HG02642 (cell line): Measurements from ENCODE around the gene NRN1.
"Not testable (repeated sequence)": the region's sequence is repeated elsewhere in the genome, so short reads cannot be mapped to it uniquely, and the experiment has no call there.

Experiments
- ATAC-seq: cut with Tn5 transposase; IDR thresholded peaks from one replicate; pipeline ENCODE4 v1.9.1; 2021; ENCODE audit warnings: mild to moderate bottlenecking; ENCODE audit not compliant: unreplicated experiment, poor library complexity

NRN1 gene

DNA sequence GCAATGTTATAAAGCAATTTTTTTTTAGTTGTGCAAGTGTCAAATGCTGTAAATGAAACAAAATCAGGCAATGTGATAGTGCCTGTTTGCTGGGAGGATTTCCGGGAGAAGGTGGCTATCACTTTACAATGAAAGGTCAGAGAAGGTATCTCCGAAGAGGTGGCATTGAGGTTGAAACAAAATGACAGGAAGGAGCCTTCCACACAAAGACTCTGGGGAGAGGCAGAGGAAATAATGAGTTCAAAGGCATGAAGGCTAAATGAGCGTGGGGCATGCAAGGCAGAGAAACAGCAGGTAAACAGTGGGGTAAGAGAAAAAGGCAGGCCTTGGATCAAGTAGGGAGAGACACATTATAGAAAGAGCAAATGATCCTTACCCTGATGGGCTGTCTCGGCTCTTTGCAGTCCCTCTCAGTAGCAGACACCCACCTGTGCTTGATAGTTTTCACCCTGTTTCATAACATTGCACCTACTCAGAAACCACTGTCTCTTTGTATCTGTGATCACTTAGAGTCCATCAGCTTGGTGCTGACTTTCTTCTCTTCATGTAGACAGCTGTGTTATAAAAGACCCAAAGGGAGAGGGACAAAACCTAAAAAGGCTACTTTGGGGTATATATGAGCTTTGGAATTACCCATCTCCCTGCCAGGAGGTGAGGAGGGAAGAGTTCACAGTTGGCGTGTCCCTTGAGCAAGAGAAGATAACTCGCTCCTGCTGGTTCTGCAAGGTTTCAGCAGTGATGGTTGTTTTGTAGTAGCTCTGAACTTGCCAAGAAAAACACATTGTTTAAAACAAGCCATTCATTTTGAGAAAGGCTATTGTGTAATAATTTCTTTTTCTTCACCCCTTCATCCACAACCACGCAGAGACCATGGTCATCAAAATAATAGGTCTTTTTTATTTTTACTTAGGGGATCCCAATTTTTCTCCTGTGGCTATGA is 22.3 kb downstream of the NRN1 start:
- ATAC-seq, result no peak

DNA sequence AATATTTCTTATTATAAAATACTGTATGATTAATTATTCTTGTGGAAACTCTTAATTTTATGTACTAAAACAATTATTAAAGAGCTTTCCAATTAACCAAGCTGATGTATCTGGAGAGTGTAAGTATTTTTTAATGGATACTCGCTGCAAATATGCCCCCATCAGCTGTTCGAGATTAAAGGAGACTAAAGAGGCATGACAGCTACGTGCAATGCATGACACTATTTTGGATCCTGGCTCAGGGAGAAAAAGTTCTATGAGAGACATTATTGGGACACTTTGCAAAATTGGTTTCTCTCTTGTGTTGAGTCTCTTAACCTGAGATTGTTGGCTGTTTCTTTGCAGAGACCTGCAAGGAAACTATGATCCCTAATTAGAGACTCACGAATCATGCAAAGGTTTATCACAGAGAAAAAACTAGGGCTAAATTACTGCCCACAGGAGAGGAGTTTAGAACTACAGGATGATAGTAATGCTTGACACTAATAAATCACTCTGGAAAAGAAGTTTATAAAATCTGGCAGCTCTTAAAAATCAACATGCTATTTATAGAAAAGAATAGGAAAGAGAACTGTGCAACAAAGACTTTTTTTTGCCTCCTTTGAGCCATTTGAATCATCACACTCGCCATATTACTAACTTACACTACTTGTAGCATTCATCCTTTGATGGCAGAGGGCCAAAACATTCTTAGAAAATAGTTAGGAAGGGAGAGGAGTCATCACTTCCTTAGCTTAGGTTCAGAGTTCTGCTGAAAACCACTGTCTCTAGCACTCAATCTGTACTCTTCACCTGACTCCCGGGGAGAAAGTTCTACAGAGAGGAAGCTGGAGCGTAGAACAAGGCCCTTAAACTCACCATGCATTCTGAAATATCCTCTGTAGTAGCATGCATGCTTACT is 25.3 kb downstream of the NRN1 start:
- no peak for ATAC-seq

DNA sequence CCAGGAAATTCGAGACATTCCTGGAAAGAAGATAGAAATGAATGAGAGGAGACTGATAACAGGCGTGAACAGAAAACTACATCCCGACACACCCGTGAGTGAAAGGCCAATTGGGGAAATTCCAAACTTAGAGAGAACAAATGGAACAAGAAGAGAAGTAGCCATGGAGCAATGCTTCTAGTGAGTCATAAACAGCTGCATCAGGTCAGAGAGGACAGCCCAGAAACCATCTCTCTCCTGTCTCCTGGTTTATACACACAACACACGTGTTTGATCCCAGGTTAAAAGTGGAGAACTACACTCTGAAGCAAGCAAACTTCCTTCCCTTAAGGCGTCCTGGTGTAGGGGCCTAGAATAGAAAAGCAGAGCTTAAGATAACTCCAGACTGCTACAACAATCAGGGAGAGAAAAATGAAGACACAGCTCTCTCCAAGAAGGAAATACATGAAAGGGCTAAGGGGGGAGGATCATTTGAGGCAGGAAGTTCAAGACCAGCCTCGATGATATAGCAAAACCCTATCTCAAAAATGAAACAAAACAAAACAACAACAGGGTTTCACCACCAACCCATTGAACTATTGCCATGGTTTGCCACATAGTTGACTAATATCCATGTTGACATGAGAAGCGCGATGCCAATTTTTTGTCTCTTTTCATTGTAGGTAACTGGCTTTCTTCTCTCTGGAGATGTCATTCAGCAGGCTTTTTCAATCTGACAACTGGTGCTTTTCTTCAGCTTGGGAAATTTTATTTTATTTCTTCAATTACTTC is 26.9 kb downstream of the NRN1 start:
- ATAC-seq, result no peak

DNA sequence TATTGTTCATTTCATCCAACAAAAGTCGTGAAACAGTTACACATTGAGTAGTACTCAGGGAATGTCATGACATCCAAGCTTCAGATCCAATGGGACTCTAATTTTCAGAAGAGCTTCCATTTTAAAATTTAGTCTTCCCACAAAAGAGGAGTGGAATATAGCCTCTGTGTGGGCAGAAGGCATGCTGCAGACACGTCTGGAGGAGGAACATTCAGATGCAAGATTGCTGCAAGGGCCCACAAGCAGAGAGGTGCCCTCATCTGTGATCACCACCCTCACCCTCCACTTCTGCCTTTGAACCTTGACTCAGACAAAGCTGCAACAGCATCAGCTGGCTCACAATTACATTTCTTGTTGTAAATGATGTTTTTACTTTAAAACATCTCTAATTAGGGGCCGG is 29.9 kb downstream of the NRN1 start:
- no peak for ATAC-seq

DNA sequence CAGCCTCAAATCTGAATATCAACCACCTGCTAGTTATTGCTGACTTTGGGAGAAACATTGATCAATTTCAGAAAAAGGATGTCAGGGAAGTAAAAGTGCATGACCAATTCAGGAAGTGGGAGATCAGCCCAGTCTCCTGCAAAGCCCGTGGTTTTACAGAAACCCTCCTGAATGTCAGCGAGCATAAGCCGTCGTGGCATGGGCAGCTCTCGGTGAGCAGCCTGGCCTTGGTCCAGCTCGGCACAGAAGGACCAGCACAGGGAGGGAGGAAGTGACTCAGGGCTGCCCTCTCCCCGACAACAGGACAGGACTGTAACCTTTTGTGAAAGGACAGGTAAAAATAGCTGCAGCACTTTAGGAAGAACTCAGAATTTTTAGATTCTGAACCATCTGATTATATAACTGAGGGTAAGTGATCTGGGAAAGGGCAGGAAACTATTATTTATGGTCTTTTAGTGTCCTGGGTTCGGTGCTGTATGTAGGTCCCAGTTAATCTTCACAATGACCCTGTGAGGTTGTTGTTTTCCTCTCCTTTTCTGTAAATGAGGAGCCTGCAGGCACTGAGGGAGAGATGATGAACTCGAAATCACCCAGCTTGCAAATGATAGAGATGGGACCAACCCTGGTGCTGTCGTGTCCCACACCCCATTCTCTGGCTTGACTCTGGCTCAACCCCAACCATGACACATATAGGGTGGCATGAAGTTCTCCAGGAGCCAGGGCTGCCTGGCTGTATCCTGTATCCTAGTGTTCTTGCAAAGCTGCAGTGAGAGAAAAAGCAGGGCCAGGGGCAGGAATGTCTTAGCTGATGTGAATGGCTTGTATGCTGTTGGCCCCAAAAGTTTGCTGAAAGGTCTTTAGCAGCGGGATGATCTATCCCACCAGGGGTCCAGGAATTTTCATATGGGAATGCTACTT is 37.6 kb downstream of the NRN1 start:
- ATAC-seq, result no peak

DNA sequence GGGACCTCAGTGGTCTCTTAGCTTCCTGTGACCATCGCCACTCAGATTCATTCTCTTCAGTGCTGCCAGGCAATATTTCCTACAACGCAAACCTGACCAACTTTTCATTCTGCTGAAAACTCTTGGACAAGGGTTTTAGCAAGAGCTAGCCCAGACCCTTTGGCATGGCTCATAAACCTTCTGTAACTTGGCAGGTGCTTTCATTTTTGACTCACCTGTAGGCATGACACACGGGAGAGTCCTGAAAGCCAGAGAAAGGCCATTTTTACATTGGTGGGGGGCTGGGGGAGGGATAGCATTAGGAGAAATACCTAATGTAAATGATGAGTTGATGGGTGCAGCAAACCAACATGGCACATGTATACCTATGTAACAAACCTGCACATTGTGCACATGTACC is 38.7 kb downstream of the NRN1 start:
- ATAC-seq, result not testable (repeated sequence)

DNA sequence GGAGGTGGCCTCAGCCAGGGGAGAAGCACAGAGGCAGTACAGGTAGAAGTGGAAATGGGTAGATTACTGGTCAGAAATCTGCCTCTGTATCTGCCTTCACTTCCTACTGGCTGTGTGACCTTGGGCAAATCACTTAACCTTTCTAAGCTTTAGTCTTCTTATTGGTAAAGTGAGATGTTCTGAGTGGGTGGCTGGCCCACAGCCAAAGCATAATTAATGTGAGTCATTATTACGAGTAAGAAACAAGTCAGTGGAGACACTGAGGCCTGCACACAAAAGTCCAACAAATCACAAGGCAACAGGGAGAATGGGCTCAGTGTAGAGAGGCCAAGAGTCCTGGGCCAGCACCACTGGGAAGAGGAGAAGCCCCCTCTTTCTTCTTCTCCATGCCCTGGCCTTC is 39.1 kb downstream of the NRN1 start:
- ATAC-seq, result no peak

DNA sequence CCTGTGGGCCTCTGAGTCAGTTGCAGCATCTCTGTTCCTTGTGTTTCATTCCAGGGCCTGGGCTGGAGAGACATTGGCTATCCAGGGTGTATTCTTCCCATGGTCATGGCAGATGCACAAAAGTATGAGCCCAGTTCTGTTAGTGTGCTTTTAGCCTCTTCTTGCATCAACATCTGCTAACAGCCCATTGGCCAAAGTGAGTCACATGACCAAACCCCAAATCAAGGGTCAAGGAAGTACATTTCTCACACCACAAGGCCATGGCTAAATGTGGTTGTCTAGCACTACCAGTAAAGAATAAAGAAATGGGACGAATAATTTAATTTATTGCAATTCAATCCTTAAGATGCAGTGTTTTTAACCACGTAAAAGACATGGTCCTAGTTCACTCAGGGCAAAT is 43.9 kb downstream of the NRN1 start:
- ATAC-seq, result no peak

DNA sequence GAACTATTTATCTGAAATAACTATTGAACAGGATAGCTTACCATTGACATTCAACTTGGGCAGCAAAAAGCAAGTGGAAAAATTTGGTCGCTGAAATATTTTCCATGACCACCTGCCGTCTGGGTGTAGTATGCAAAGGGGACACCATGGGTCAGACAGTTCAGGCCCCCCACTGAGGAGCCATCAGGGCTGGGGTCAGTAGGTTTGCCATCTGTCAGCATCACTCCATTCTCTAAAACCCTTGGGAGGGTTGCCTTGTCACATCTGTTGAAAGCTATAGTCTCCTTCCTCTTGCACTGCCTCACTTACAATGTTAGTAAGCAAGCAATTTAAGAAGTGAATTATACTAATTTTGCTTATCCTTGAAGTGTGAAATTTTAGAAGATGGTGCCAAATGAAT is 44.9 kb downstream of the NRN1 start:
- ATAC-seq, result no peak

DNA sequence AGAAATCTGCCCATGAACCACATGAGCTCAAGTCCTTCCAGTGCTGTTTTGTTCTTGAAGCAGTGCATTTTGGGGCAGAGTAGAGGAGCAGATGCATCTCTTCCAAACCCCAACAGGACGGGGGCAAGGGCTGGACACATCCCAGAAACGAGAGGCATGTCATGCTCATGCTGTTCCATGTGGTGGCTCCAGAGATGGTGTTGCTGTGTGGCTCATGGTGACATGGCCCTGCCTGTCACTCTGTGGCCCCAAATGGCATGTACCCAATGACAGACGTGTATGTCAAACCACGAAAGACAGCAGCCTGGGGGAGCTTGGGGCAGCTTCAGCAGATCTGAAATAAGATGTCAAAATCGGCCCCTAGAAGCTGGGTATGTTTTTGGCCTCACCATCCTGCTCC is 46.3 kb downstream of the NRN1 start:
- ATAC-seq, result no peak

DNA sequence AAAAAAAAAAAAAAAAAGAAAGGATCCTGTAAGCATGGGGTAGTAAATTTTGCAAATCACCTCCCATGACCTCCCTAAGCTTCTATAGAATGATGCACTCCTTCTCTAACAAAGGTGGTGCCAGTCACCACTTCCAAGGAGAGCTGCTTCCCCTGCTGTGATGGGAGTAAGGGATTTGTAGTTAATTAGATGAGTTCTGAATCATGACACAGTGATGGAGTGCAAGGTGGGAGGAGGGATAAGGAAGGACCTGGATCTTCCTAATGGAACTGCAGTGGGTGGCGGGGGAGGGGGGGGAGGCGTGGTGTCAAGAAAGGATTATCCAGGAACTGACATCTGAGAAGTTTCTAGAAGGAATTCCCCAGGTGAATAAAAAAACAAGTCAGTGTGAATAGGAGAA is 47.8 kb downstream of the NRN1 start:
- ATAC-seq, result no peak

DNA sequence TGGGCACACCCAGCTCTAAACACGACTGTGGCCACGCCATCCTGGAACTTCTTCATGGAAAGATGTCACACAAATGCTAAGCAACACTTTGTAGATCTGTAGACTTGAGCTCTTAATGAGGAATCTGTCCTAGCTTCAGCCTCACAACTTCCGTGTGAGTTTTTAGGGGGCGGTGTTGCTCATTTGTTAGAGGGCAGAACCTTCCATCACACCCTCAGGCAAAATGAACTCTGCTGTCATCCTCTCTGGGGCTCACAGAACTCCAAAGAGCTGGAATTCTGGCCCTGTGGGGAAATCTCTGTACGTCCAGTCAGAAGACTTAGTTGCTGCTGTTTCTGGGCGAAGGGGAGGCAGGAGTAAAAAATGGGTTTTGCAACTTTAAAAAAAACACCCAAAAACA is 49.8 kb downstream of the NRN1 start:
- ATAC-seq, result no peak

DNA sequence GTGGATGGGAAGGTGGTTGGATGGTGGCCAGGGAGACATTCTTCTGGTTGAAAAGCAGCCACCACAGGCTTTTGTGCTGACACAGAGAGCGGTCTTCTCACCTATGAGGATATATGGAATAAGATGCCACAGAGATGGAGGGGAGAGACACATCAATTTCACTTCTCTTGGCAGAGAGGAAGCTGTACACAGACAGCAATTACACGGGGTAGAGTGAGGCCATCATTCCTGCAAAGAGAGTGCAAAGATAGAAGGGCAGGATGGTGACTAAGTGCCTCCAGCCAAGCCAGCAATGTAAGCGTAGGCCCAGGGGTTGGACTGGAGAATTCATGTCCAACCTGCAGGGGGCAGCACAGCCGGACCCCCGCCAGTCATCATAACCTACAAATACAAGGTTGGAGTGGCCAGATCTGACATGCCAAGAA is 56.4 kb downstream of the NRN1 start:
- ATAC-seq, result no peak
